Naive thymus-derived CD4-positive, alpha-beta T cell (primary cell): ENCODE results near the gene ABI1. TPM values are rescaled to one million over a fixed set of nuclear protein-coding genes. Genes with fewer than 3 reads are reported as not detected.
"Not testable (repeated sequence)": the region's sequence is repeated elsewhere in the genome, so short reads cannot be mapped to it uniquely, and the experiment has no call there.

Experiments used
- ATAC-seq: fragments of 150-1000 bp; cut with Tn5 transposase; 2 replicates; pipeline ENCODE4 v1.10.0; 2021; ENCODE audit warnings: mild to moderate bottlenecking, moderate library complexity
- CTCF ChIA-PET: fragments of 350-600 bp; sonication (Branson Sonifier 250); formaldehyde crosslinking; loops from one replicate; lab custom pipeline; 2021; ENCODE audit warnings: antibody characterized with exemption; lab: Charles Lee
- POLR2A ChIA-PET: fragments of 350-600 bp; sonication (Branson Sonifier 250); formaldehyde crosslinking; loops from one replicate; lab custom pipeline; 2021; ENCODE audit warnings: antibody characterized with exemption, inconsistent platforms; lab: Charles Lee
- DNase-seq, 9 donors: peaks; one replicate each; pipeline versions ENCODE4 v3.0.0 to v3.0.0-alpha.2; 2020 to 2022; ENCODE audit warnings: mixed read lengths in 1 of 9
- H3K27ac ChIP-seq: one replicate; pipeline ENCODE4 v1.7.0; 2013; ENCODE audit warnings: mild to moderate bottlenecking, low read depth, low read length, moderate library complexity
- H3K27me3 ChIP-seq, 2 donors: one replicate each; pipeline ENCODE4 v1.7.0; 2013; ENCODE audit warnings: low read length in 2 of 2, mild to moderate bottlenecking in 2 of 2, moderate library complexity in 2 of 2; ENCODE audit not compliant: control insufficient read depth in 2 of 2, insufficient read depth in 2 of 2
- H3K36me3 ChIP-seq, 3 experiments: 1 replicate in 2 of 3; 2 replicates in 1 of 3; pipeline ENCODE4 v1.7.0; 2013; ENCODE audit warnings: low read length in 3 of 3, mild to moderate bottlenecking in 3 of 3, moderate library complexity in 1 of 3; ENCODE audit not compliant: insufficient read depth in 3 of 3, control insufficient read depth in 2 of 3
- H3K4me1 ChIP-seq, 2 donors: one replicate each; pipeline ENCODE4 v1.7.0; 2013; ENCODE audit warnings: low read length in 2 of 2, mild to moderate bottlenecking in 2 of 2, moderate library complexity in 1 of 2; ENCODE audit not compliant: control insufficient read depth in 2 of 2, insufficient read depth in 2 of 2
- H3K4me3 ChIP-seq: 2 replicates; pipeline ENCODE4 v1.7.0; 2013; ENCODE audit warnings: mild to moderate bottlenecking, low read length
- H3K9me3 ChIP-seq, 3 experiments: 1 replicate in 2 of 3; 2 replicates in 1 of 3; pipeline ENCODE4 v1.7.0; 2013; ENCODE audit warnings: low read length in 3 of 3; ENCODE audit not compliant: control insufficient read depth in 2 of 3
- H3K27ac Mint-ChIP-seq, 9 donors: one replicate each; pipeline ENCODE4 v1.8.0; 2020 to 2022; ENCODE audit warnings: mixed read lengths in 9 of 9, mild to moderate bottlenecking in 8 of 9, moderate library complexity in 5 of 9, inconsistent platforms in 2 of 9
- H3K27me3 Mint-ChIP-seq, 5 donors: one replicate each; pipeline ENCODE4 v1.8.0; 2021 to 2022; ENCODE audit warnings: mixed read lengths in 5 of 5, mild to moderate bottlenecking in 1 of 5
- H3K36me3 Mint-ChIP-seq, 5 donors: one replicate each; pipeline ENCODE4 v1.8.0; 2020 to 2022; ENCODE audit warnings: mixed read lengths in 5 of 5, mild to moderate bottlenecking in 3 of 5, inconsistent platforms in 1 of 5
- H3K4me1 Mint-ChIP-seq, 7 donors: one replicate each; pipeline ENCODE4 v1.8.0; 2020 to 2022; ENCODE audit warnings: mixed read lengths in 7 of 7, mild to moderate bottlenecking in 3 of 7, inconsistent platforms in 1 of 7
- H3K4me3 Mint-ChIP-seq, 10 donors: one replicate each; pipeline ENCODE4 v1.8.0; 2020 to 2022; ENCODE audit warnings: mild to moderate bottlenecking in 10 of 10, mixed read lengths in 10 of 10, moderate library complexity in 6 of 10, inconsistent platforms in 2 of 10
- H3K9me3 Mint-ChIP-seq, 11 donors: one replicate each; pipeline ENCODE4 v1.8.0; 2020 to 2022; ENCODE audit warnings: mixed read lengths in 11 of 11, mild to moderate bottlenecking in 4 of 11, inconsistent platforms in 1 of 11, moderate library complexity in 1 of 11
- intact Hi-C, 2 donors: fragments of 100-400 bp; cut with micrococcal nuclease; formaldehyde crosslinking; loops; one replicate each; pipeline ENCODE4 v1.15.1; 2023
- polyA plus RNA-seq, 2 donors: library from polyadenylated mRNA; unstranded; fragments of 300-500 nt; fragmentation: Illumina TruSeq; gene quantifications; one replicate each; pipeline ENCODE4 v1.2.3, GENCODE V29; 2021
- total RNA-seq, 6 experiments: library from RNA in 5 of 6; stranded (reverse) in 5 of 6; gene quantifications; 1 replicate in 5 of 6; 2 replicates in 1 of 6; pipeline ENCODE4 v1.2.3 and lab custom pipeline; 2021 to 2026

ABI1 gene
- total and polyA plus RNA-seq, 7 experiments from 2014 or later = 61.9 to 73.7 (median 66.0) TPM

GRCh38 chr10:26857553-26857952 is 3.2 kb downstream of the ABI1 start:
- peaks cover 35 to 39% of the 10 kb centered on the region in 2 donors for H3K4me1 ChIP-seq
- H3K27ac ChIP-seq, ATAC-seq: not testable (repeated sequence)

GRCh38 chr10:26855186-26855585 is 5.6 kb downstream of the ABI1 start:
- Histone ChIP-seq H3K36me3 (no peaks in the 10 kb centered on the region), H3K27me3 (no peaks in the 10 kb centered on the region), H3K27ac (no peak overlapping the region), H3K4me3 (no peak overlapping the region), H3K9me3 (no peaks in the 10 kb centered on the region), H3K4me1 (peaks cover 46 to 48% of the 10 kb centered on the region in 2 donors)
- H3K36me3 Mint-ChIP-seq = peaks cover 0 to 21% (median 18%) of the 10 kb centered on the region in 5 donors
- intact Hi-C loops = no loop called here
- ATAC-seq (no peak), DNase-seq (no peak)
- H3K27me3 Mint-ChIP-seq = no peaks in the 10 kb centered on the region
- H3K4me1 Mint-ChIP-seq = peaks cover 45 to 74% (median 59%) of the 10 kb centered on the region in 7 donors
- H3K9me3 Mint-ChIP-seq = peaks cover 0 to 5% (median 0%) of the 10 kb centered on the region in 11 donors
- H3K27ac Mint-ChIP-seq = no peak overlapping the region
- H3K4me3 Mint-ChIP-seq = peak overlapping the region in 8 of 10 donors; percentile 12 to 66 (median 47)
- ChIA-PET CTCF (no interaction called here), POLR2A (no interaction called here)

More at GRCh38 chr10:26857553-26857952, 3.2 kb downstream of the ABI1 start:
- H3K9me3 ChIP-seq, H3K9me3 Mint-ChIP-seq, H3K36me3 ChIP-seq, H3K27me3 ChIP-seq, H3K27me3 Mint-ChIP-seq, H3K4me3 ChIP-seq, CTCF ChIA-PET, DNase-seq, intact Hi-C loops: not testable (repeated sequence)
- Mint-ChIP-seq H3K4me3 (peak overlapping the region; percentile 80 to 100 (median 96)), H3K36me3 (peaks cover 0 to 10% (median 9%) of the 10 kb centered on the region in 5 donors), H3K27ac (peak overlapping the region in 5 of 9 donors; percentile 55 to 100 (median 89)), H3K4me1 (peaks cover 30 to 66% (median 53%) of the 10 kb centered on the region in 7 donors)
- POLR2A ChIA-PET = interaction anchor here (0.7 kb wide), 1 partner anchor 8 kb away, joined by 5 read pairs; no protein-coding TSS in a partner anchor

DNA sequence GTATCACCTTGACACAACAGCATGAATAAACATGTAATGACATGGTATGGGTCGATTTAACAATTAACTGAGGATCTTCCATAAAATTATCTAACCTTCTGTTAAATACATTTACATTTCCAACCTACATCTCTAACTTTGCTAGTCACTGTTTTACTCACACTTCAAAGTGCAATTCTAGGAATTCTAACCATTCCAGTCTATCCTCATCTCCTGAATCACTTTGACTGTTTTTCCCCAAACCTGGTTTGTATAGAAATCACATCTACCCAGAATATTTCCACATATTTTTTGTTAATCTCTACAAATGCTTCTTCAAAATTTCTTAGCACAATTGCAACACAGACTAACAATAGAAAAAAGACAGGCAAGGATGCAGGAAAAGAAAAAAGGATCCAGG is 6.2 kb downstream of the ABI1 start:
- ChIA-PET POLR2A (interaction anchor here (0.5 kb wide), 1 partner anchor 387 kb away, joined by 3 read pairs; no protein-coding TSS in a partner anchor), CTCF (no interaction called here)
- Histone ChIP-seq H3K4me1 (peaks cover 46 to 48% of the 10 kb centered on the region in 2 donors), H3K36me3 (no peaks in the 10 kb centered on the region), H3K9me3 (no peaks in the 10 kb centered on the region), H3K4me3 (no peak overlapping the region), H3K27me3 (no peaks in the 10 kb centered on the region), H3K27ac (no peak overlapping the region)
- peak overlapping the region in 1 of 9 donors; percentile 32 for H3K27ac Mint-ChIP-seq
- H3K36me3 Mint-ChIP-seq = peaks cover 0 to 25% (median 14%) of the 10 kb centered on the region in 5 donors
- H3K9me3 Mint-ChIP-seq = peaks cover 0 to 5% (median 0%) of the 10 kb centered on the region in 11 donors
- H3K4me1 Mint-ChIP-seq = peaks cover 49 to 81% (median 66%) of the 10 kb centered on the region in 7 donors
- no peaks in the 10 kb centered on the region for H3K27me3 Mint-ChIP-seq
- intact Hi-C loops = no loop called here
- DNase-seq = no peak
- H3K4me3 Mint-ChIP-seq = peak overlapping the region in 9 of 10 donors; percentile 4 to 62 (median 49)
- ATAC-seq = no peak

DNA sequence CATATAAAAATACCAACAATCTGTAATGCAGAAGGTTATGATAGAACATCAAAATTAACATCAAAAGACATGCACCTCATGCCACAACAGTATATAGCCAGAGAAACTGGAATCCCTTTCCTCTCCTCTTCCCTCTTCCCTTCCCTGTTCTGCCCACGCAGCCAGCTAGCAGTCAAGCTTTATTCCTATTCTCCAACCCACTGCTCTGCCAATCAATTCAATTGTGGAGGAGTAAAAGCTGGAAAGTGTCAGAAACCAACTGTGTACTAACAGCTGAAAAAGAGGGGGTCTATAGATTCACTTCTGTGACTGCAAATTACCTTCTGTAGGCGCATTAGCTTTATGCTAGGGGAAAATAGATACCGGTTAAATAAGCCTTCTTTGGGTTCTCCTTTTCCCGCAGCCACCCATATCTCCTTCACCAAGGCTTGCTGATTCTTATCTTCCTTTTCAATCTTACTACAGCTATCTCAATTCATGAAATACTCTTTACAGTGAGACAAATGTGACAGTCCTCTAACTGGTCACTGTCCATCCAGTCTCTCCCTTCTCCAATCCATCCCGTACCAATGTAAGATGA is 16.3 kb downstream of the ABI1 start:
- no peak overlapping the region for H3K27ac ChIP-seq
- H3K9me3 ChIP-seq = no peaks in the 10 kb centered on the region
- Mint-ChIP-seq H3K36me3 (peaks cover 4 to 23% (median 18%) of the 10 kb centered on the region in 5 donors), H3K4me3 (peak overlapping the region in 9 of 10 donors; percentile 6 to 69 (median 41)), H3K27ac (peak overlapping the region in 7 of 9 donors; percentile 2 to 68 (median 29)), H3K9me3 (peaks cover 0 to 3% (median 0%) of the 10 kb centered on the region in 11 donors), H3K27me3 (no peaks in the 10 kb centered on the region), H3K4me1 (peaks cover 44 to 88% (median 78%) of the 10 kb centered on the region in 7 donors)
- no peak for DNase-seq
- no peak overlapping the region for H3K4me3 ChIP-seq
- H3K36me3 ChIP-seq = no peaks in the 10 kb centered on the region
- H3K4me1 ChIP-seq = peaks cover 32% of the 10 kb centered on the region in 2 donors
- no peak for ATAC-seq
- ChIA-PET CTCF (interaction anchor here (0.6 kb wide), 1 partner anchor 42 kb away, joined by 3 read pairs; no protein-coding TSS in a partner anchor), POLR2A (no interaction called here)
- intact Hi-C loops = loop anchor here in 1 of 2 donors (2.0 kb wide), 1 partner anchor 14 kb away; no protein-coding TSS in a partner anchor
- no peaks in the 10 kb centered on the region for H3K27me3 ChIP-seq

DNA sequence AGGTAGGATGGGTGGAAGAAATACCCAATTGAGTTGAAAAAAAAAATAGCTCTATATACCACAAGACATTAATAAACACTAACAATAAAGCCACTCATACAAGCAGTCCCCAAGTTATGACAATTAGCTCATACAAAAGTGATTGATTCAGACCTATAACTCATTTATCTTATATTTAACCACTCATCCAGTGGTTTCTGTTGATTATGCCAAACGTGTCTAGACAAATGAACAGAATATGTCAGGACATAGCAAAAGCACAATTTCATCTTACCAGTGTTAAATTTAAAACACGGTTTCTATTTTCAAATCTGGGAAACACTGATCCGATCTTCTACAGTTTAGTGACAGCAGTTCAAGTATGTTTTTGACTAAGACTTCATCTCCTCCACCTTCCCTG is 17.0 kb downstream of the ABI1 start:
- Mint-ChIP-seq H3K27ac (peak overlapping the region in 6 of 9 donors; percentile 1 to 39 (median 16)), H3K9me3 (peaks cover 0 to 3% (median 0%) of the 10 kb centered on the region in 11 donors), H3K4me1 (peaks cover 41 to 90% (median 79%) of the 10 kb centered on the region in 7 donors), H3K36me3 (peaks cover 4 to 23% (median 18%) of the 10 kb centered on the region in 5 donors), H3K27me3 (no peaks in the 10 kb centered on the region), H3K4me3 (peak overlapping the region in 7 of 10 donors; percentile 6 to 60 (median 40))
- intact Hi-C loops = loop anchor here in 1 of 2 donors (2.0 kb wide), 1 partner anchor 15 kb away; no protein-coding TSS in a partner anchor
- no peak for DNase-seq
- Histone ChIP-seq H3K27ac (no peak overlapping the region), H3K9me3 (no peaks in the 10 kb centered on the region), H3K27me3 (no peaks in the 10 kb centered on the region), H3K4me1 (peaks cover 28 to 32% of the 10 kb centered on the region in 2 donors), H3K36me3 (no peaks in the 10 kb centered on the region), H3K4me3 (no peak overlapping the region)
- no peak for ATAC-seq
- CTCF ChIA-PET = interaction anchor here (1.0 kb wide), 1 partner anchor 117 kb away, joined by 4 read pairs; no protein-coding TSS in a partner anchor
- POLR2A ChIA-PET = no interaction called here

- peak; percentile 57 for ATAC-seq
- H3K4me3 Mint-ChIP-seq = peak overlapping the region in 9 of 10 donors; percentile 8 to 59 (median 37)
Measured at GRCh38 chr10:26841733-26842317, 18.9 kb downstream of the ABI1 start.

More at GRCh38 chr10:26841733-26842317, 18.9 kb downstream of the ABI1 start:
- Mint-ChIP-seq H3K36me3 (peaks cover 4 to 31% (median 20%) of the 10 kb centered on the region in 5 donors), H3K27ac (peak overlapping the region in 5 of 9 donors; percentile 8 to 82 (median 69)), H3K27me3 (no peaks in the 10 kb centered on the region), H3K4me1 (peaks cover 52 to 93% (median 89%) of the 10 kb centered on the region in 7 donors), H3K9me3 (peaks cover 0 to 3% (median 0%) of the 10 kb centered on the region in 11 donors)
- H3K4me1 ChIP-seq = peaks cover 27 to 32% of the 10 kb centered on the region in 2 donors
- H3K36me3 ChIP-seq = no peaks in the 10 kb centered on the region
- DNase-seq = no peak
- H3K27ac ChIP-seq = no peak overlapping the region
- H3K27me3 ChIP-seq = no peaks in the 10 kb centered on the region
- no peak overlapping the region for H3K4me3 ChIP-seq
- H3K9me3 ChIP-seq = no peaks in the 10 kb centered on the region
- intact Hi-C loops = no loop called here
- POLR2A ChIA-PET = no interaction called here
- CTCF ChIA-PET = interaction anchor here (0.7 kb wide), 1 partner anchor 528 kb away, joined by 3 read pairs; no protein-coding TSS in a partner anchor
